ENCODE data around the gene NSF. TPM values are rescaled to one million over a fixed set of nuclear protein-coding genes. Genes with fewer than 3 reads are reported as not detected.
"Not testable (repeated sequence)": the region's sequence is repeated elsewhere in the genome, so short reads cannot be mapped to it uniquely, and the experiment has no call there.

Gene NSF
- total and polyA plus RNA-seq, 10 of the 15 experiments (the other 5 are each of a cell fraction or from before 2014, with no cell fraction given): 6.8 to 25.6 (median 16.8) TPM

DNA sequence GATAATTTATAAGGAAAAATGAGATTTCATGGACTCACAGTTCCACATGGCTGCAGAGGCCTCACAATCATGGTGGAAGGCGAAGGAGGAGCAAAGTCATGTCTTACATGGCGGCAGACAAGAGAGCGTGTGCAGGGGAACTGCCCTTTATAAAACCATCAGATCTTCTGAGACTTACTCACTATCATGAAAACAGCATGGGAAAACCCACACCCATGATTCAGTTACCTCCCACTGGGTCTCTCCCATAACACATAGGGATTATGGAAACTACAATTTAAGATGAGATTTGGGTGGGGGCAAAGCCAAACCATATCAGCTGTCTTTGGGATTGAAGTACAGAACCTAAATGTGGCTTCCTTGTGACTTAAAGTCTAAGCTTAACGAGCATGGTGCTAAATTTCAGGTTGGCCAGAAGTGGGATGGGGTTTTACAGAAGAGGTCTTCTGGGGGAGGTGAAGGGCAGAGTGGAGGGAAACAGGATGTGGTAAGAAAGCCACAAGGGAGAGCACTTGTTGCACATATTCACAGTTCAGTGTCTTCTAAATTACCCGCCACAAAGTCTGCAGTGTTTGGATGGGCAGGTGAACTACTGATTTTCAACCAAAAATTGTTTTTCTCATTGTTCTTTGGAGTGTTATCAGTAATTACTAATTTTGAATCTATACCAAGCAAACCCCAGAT is 38.4 kb downstream of the NSF start:
- H2AFZ ChIP-seq (ENCODE audit: control insufficient read depth, low read depth, low read length); intact Hi-C loops (cut with micrococcal nuclease; ENCODE audit: unreplicated experiment); H3K27me3 ChIP-seq (replicated peaks in 1 of 2; ENCODE audit: control insufficient read depth in 2 of 2, insufficient read depth in 2 of 2, low read length in 1 of 2); POLR2A ChIA-PET; H3K36me3 ChIP-seq (ENCODE audit: control insufficient read depth in 2 of 2, insufficient read depth in 2 of 2, low read length in 1 of 2); H4K20me1 ChIP-seq (ENCODE audit: control insufficient read depth, insufficient read depth); H3K9ac ChIP-seq (ENCODE audit: control insufficient read depth, insufficient read depth, low read length); H3K79me2 ChIP-seq (ENCODE audit: control insufficient read depth, insufficient read depth, low read length); FAIRE-seq; DNase-seq (ENCODE audit: low read depth, low spot score); RAD21 ChIA-PET (ENCODE audit: unreplicated experiment); H3K27ac ChIP-seq (ENCODE audit: control insufficient read depth, insufficient read depth); CTCF ChIA-PET; H3K9me3 ChIP-seq (replicated peaks; ENCODE audit: control insufficient read depth, insufficient read depth, low read length); in situ Hi-C loops (cut with MboI); SMC1A ChIA-PET (ENCODE audit: uncharacterized antibody, unreplicated experiment); BruUV-seq (replicated peaks); H3K4me1 ChIP-seq (ENCODE audit: control insufficient read depth, insufficient read depth, low read length); H3K4me2 ChIP-seq (ENCODE audit: control insufficient read depth, insufficient read depth); H3K4me3 ChIP-seq: not testable (repeated sequence)
- WGBS (ENCODE audit: insufficient coverage, insufficient replicate concordance, low lambda C conversion rate, missing lambda C conversion rate): no CpG with 5 or more reads among the region's 5 CpGs
- ATAC-seq: peak; percentile 55

DNA sequence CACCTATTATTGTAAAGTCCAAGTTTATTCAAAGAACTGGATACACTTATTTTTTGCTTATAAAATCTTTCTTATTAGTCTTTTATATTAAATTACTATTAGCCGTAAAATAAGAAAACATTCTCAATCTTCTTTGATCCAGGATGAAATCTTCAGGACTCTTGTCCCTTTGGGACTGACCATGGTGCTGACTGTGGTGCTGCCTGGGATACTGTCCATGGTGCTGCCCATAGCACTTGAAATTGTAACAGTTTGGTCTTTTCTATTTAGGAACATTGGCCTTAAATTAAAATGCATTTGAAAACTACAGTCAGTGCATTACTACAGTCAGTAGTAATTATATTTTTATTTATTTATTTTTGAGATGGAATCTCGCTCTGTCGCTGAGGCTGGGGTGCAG is 41.7 kb downstream of the NSF start:
- SMC1A ChIA-PET (ENCODE audit: uncharacterized antibody, unreplicated experiment); H3K9ac ChIP-seq (ENCODE audit: control insufficient read depth, insufficient read depth, low read length); CTCF ChIA-PET; BruUV-seq (replicated peaks); H2AFZ ChIP-seq (ENCODE audit: control insufficient read depth, low read depth, low read length); H3K4me3 ChIP-seq; POLR2A ChIA-PET; intact Hi-C loops (cut with micrococcal nuclease; ENCODE audit: unreplicated experiment); H3K9me3 ChIP-seq (replicated peaks; ENCODE audit: control insufficient read depth, insufficient read depth, low read length); H3K27ac ChIP-seq (ENCODE audit: control insufficient read depth, insufficient read depth); FAIRE-seq; H3K4me2 ChIP-seq (ENCODE audit: control insufficient read depth, insufficient read depth); RAD21 ChIA-PET (ENCODE audit: unreplicated experiment); H3K36me3 ChIP-seq (ENCODE audit: control insufficient read depth in 2 of 2, insufficient read depth in 2 of 2, low read length in 1 of 2); in situ Hi-C loops (cut with MboI); DNase-seq (ENCODE audit: low read depth, low spot score); ATAC-seq; H3K4me1 ChIP-seq (ENCODE audit: control insufficient read depth, insufficient read depth, low read length); H4K20me1 ChIP-seq (ENCODE audit: control insufficient read depth, insufficient read depth); H3K27me3 ChIP-seq (replicated peaks in 1 of 2; ENCODE audit: control insufficient read depth in 2 of 2, insufficient read depth in 2 of 2, low read length in 1 of 2); H3K79me2 ChIP-seq (ENCODE audit: control insufficient read depth, insufficient read depth, low read length): not testable (repeated sequence)
- WGBS (ENCODE audit: insufficient coverage, insufficient replicate concordance, low lambda C conversion rate, missing lambda C conversion rate): no CpG with 5 or more reads among the region's 3 CpGs

GRCh38 chr17:46634844-46635243 is 44.4 kb downstream of the NSF start:
- H3K36me3 ChIP-seq (ENCODE audit: control insufficient read depth in 2 of 2, insufficient read depth in 2 of 2, low read length in 1 of 2); RAD21 ChIA-PET (ENCODE audit: unreplicated experiment); H4K20me1 ChIP-seq (ENCODE audit: control insufficient read depth, insufficient read depth); BruUV-seq (replicated peaks); in situ Hi-C loops (cut with MboI); ATAC-seq; H3K9me3 ChIP-seq (replicated peaks; ENCODE audit: control insufficient read depth, insufficient read depth, low read length); SMC1A ChIA-PET (ENCODE audit: uncharacterized antibody, unreplicated experiment); H3K9ac ChIP-seq (ENCODE audit: control insufficient read depth, insufficient read depth, low read length); H3K27me3 ChIP-seq (replicated peaks in 1 of 2; ENCODE audit: control insufficient read depth in 2 of 2, insufficient read depth in 2 of 2, low read length in 1 of 2); H2AFZ ChIP-seq (ENCODE audit: control insufficient read depth, low read depth, low read length); H3K4me2 ChIP-seq (ENCODE audit: control insufficient read depth, insufficient read depth); H3K79me2 ChIP-seq (ENCODE audit: control insufficient read depth, insufficient read depth, low read length); H3K27ac ChIP-seq (ENCODE audit: control insufficient read depth, insufficient read depth); H3K4me3 ChIP-seq; intact Hi-C loops (cut with micrococcal nuclease; ENCODE audit: unreplicated experiment); POLR2A ChIA-PET; DNase-seq (ENCODE audit: low read depth, low spot score); H3K4me1 ChIP-seq (ENCODE audit: control insufficient read depth, insufficient read depth, low read length); CTCF ChIA-PET: not testable (repeated sequence)
- FAIRE-seq: peak; percentile 44

- WGBS (ENCODE audit: insufficient coverage, insufficient replicate concordance, low lambda C conversion rate, missing lambda C conversion rate): 0% methylated on average over 1 of the region's 2 CpGs
- H2AFZ ChIP-seq (ENCODE audit: control insufficient read depth, low read depth, low read length); H3K27me3 ChIP-seq (replicated peaks in 1 of 2; ENCODE audit: control insufficient read depth in 2 of 2, insufficient read depth in 2 of 2, low read length in 1 of 2); SMC1A ChIA-PET (ENCODE audit: uncharacterized antibody, unreplicated experiment); RAD21 ChIA-PET (ENCODE audit: unreplicated experiment); FAIRE-seq; H3K27ac ChIP-seq (ENCODE audit: control insufficient read depth, insufficient read depth); ATAC-seq; H3K4me2 ChIP-seq (ENCODE audit: control insufficient read depth, insufficient read depth); CTCF ChIA-PET; H3K9me3 ChIP-seq (replicated peaks; ENCODE audit: control insufficient read depth, insufficient read depth, low read length); H4K20me1 ChIP-seq (ENCODE audit: control insufficient read depth, insufficient read depth); in situ Hi-C loops (cut with MboI); POLR2A ChIA-PET; intact Hi-C loops (cut with micrococcal nuclease; ENCODE audit: unreplicated experiment); H3K4me3 ChIP-seq; H3K79me2 ChIP-seq (ENCODE audit: control insufficient read depth, insufficient read depth, low read length); H3K36me3 ChIP-seq (ENCODE audit: control insufficient read depth in 2 of 2, insufficient read depth in 2 of 2, low read length in 1 of 2); DNase-seq (ENCODE audit: low read depth, low spot score); H3K9ac ChIP-seq (ENCODE audit: control insufficient read depth, insufficient read depth, low read length); BruUV-seq (replicated peaks); H3K4me1 ChIP-seq (ENCODE audit: control insufficient read depth, insufficient read depth, low read length): not testable (repeated sequence)
These were observed 51.6 kb downstream of the NSF start for GRCh38 chr17:46641861-46642656.

Data from GM12878 (cell line).